Stimulated activated CD4-positive, alpha-beta T cell treated with anti-CD3 and anti-CD28 coated beads, TNF-alpha, amount 100 ng/mL, for 1 hour (primary cell): ENCODE results near the gene CNTNAP2.

ENCODE experiments used
- DNase-seq, 3 donors: peaks; one replicate each; pipeline ENCODE4 v3.0.0-alpha.2; 2020; ENCODE audit warnings: low read depth in 3 of 3, low spot score in 1 of 3

CNTNAP2 gene

DNA sequence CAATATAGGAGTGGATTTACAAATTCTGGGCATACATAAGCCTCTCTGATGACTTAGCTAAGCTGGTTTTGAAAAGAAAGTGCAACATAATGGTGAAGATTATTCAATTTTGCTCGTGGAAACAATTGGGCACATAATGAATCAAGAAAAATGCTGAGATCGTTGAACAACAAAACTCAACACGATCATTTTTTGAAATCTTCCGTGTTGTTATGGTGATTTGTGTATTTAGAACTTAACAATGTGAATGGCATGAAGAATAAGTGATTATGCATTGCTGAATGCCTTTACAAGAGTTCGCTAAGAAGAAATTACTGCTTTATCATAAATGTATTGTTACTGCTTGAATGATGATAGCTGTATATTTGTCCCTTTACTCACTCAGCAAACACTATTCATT lies 875.0 kb downstream of the CNTNAP2 start:
- DNase-seq = no peak

DNA sequence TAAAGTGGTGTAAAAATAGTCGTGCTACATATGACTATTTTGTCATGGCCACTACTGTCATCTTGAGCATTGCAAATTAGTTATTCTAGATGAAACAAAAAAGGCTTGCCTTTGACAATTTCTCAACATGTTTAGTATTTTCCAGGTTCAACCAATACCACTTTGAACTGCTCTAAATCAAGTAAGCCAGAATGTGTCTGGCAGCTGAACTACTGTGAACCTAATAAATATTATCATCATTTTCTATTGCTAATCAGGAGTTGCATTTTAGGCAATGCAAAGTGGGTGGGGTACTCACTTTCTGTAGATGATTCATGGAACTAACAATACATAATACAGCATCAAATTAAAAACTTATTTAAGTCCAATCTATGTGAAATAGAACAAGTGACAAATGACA lies 877.2 kb downstream of the CNTNAP2 start:
- no peak for DNase-seq

DNA sequence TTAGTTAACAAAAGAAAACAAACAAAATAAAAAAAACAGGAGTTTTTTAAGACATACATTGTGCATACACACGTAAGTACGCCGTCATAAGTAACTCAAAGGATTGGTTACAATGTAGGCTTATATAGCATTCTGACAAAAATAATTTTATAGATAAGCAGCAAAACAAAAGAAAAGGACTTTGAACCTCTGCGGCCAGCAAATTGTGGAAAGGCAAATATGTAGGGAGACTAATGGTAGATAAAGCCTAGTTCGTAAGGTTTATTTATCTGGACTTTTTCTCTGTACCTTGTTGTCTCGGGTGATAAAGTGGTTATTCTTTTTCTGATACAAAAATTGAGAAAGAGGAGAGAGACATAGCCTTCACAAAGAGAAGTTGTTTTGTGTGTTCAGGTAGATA lies 891.9 kb downstream of the CNTNAP2 start:
- DNase-seq = no peak

DNA sequence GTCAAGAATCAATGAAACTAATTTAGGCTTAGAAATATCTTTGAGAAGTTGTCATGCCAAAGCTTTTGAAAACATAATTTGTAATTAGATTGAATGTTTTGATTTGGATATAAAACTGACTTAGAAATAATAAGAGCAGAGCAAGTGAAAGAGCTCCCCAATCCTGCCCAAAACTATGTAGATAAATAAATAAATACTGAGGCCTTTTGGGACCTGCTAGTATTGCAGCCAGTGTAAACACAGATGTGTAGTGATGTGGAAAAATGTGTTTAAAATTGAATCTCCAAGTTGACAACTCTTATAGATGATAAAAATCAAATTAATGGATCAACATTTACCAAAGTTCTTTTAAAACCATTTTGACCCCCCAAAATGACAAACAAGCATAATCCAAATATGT lies 896.1 kb downstream of the CNTNAP2 start:
- DNase-seq = no peak

DNA sequence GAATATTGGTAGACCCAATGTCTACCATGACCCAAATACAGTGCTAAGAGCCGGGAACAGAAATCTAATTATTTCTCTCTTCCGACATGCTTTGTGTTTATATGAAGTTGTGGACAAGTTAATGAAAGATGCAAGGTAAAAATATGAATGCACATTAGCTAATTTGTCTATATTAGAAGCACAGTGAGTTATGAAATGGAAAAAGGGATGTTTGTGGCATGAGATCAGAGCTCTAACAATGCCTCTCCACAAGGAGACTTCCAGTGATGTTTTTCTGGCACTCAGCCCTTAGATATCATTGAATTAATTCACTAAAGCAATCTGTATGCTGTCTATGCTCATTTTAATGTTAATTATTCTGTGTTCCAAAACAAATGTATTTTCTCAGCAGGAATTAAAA lies 897.2 kb downstream of the CNTNAP2 start:
- no peak for DNase-seq

DNA sequence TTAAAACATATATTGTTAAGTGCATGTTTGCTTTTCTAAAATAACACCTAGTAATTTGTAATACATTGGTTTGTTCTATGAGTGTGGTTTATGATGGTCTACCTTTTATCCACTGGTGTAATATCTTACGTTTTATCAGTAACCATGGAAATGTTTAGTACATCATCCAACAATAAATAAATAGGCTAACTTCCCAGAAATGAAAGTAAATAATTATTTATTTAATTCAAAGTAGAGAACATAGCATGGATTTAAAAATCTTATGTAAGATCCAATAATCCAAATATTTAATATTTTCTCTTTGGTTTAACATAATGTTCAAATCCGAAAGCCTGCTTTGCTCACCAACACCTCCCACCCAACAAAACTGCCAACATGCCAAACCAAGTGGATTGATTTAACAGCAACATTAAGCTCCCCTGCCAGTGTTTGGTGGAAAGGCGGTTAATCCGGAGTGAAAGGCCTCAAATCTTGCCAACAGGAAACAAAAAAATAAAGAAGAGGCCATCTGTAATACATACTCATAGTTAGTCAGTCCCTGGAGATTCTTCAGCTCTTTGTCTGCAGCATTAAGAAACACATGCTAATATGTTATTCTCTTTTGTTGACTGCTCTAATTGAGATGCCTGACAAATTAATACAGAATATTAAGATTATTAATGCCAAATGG lies 897.8 kb downstream of the CNTNAP2 start:
- DNase-seq = no peak

DNA sequence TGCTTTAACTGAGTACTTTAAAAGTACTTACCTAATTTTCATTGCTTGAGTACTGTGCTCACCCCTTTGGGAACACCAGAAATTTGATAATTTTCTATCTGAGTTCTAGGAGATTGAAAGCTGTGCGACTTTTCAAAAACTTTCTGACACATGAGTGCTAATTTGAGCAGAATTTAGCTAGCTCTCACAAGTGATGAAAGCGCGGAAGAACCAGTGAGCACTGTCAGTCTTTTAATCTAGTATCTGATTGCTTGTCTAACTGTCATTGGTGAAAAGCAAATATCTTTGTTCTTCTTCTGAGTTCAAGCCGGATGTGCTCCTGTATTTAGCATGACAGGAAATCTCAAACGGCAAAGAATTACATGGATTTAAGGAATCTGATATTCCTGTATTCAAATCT lies 899.4 kb downstream of the CNTNAP2 start:
- no peak for DNase-seq

DNA sequence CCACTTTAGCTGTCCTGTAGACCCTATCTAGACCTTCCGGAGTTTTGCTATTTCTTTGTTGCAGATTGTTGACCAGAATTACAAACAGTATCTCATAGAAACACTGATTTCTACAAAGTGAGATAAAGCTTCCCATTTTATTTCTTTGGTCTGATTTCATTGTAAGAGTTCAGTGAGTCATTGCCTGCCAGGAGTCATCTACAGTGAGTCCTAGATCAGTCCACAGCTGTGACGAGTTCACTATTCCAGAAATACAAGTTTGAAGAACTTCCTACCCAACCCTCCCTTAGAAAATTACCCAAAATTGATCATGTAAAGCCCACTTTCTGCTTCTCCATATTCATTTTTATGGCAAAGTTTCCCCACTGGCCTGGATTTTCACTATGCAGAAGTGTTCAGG lies 905.5 kb downstream of the CNTNAP2 start:
- no peak for DNase-seq

DNA sequence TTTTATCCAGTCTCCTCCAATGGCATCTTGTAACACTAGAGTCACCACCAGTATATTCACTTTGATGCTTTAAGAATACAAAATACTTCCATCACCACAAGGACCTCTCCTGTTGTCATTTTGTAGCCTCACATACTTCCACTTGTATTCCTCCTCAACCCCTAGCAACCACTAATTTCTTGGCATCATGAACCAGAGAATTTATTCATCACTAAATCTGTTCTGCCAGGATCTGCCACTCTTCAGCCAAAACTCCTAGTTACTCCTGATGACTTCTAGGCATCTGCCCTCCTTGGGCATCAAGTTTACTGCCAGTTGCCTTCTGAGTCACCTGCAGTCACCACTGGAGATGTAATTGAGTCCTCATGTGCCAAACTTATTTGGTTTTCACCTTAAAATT lies 906.8 kb downstream of the CNTNAP2 start:
- no peak for DNase-seq

DNA sequence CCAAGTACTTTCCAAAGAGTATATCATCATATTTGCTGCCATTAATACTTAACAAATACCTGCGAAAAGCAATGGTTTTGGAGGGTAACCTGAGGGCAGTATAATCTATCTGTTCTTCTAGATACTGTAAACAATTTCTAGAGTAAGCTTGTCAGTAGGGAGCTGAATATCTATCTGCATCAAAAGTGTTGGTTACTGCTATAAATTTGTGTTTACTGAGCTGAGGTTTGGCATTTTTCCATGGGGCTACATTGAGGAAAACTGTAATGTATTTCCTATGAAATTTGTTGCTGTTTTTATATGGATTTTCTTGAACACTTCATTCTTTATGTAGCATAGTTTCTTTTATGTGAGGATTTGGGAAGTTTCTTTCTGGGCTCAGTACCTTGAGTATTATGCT lies 913.4 kb downstream of the CNTNAP2 start:
- no peak for DNase-seq

DNA sequence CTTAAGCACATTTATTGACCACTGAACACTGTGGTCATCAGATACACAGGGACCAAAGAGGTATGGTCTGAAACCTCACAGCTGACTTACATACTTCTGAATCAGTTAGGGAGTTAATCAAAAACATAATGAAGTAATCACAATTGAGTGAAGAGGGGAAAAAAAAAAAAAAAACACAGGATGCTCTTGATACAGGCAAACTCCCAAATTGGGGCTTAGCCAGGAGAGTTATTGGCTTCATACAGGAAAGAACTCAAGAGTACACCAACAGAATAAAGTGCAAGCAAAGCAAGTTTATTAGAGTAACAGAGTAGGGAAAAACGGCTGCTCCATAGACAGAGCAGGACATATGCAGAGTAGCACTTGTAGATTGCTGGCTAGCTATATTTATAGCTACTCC lies 917.0 kb downstream of the CNTNAP2 start:
- DNase-seq = no peak

DNA sequence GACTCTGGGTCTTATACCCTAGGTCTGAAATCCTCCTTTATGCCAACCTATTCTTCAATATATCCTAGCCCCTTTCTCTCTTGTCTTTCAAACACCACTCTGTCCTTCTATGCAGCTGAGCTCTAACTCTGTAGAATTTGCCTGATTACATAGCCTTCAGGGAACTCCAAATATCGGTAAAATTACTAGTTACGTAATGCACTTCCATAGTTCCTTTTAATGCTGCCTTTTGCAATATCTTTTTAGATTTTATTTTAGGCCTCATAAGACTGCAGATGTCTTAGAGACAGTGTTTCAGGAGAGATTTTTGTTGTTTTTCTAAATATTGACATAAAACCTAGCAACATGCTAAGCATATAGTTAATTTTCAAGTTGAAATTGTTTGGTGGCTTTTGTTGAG lies 924.8 kb downstream of the CNTNAP2 start:
- no peak for DNase-seq

DNA sequence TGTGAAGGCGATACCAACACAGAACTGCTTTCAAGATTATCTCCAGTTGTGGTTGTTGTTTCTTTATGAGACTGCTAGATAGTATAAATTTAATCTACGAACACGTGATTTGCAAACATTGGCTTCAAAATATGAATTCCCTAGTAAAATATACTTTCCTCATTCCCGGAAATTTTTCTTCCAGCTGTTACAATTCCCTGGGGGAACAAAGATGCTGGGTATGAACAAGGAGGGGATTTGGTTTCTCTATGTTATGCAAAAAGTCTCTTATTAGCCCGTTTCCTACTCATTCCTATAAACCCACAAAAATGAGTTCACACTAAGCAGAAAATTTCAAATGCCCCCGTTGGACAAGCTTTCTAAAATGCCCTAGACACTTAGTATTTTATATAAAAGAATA lies 928.3 kb downstream of the CNTNAP2 start:
- DNase-seq = no peak

DNA sequence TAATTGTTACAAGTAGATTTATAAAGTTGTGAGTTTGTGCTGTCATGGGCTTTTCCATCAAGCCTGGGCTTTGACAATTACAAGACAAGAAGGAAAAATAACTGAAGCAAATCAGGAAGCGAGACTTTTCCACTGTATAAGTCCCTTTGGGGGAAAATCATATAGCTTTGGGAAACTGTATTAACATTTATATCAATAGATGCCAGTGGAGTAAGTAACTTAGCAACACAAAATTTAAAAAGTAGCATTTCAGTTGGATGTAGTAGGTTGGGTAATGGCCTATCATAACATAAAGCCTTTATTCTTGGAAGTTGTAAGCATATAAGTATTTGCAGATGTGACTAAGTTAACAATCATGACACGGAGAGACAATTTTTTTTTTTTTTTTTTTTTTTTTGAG lies 931.1 kb downstream of the CNTNAP2 start:
- DNase-seq = no peak

DNA sequence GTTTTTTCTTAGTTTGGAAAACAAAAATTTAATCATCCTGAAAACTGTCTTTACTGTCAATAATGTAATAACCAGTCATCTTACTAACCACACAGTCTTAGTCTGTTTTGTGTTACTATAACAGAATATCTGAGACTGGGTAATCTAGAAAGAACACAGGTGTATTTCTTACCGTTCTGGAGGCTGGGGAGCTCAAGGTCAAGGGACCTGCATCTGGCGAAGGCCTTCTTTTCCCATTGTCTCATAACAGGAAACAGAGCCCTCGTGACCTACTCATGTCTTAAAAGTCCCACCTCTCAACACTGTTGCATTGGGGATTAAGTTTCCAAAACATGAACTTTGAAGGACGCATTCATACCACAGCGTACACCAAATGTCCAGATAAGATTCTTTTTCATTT lies 932.3 kb downstream of the CNTNAP2 start:
- DNase-seq = no peak

DNA sequence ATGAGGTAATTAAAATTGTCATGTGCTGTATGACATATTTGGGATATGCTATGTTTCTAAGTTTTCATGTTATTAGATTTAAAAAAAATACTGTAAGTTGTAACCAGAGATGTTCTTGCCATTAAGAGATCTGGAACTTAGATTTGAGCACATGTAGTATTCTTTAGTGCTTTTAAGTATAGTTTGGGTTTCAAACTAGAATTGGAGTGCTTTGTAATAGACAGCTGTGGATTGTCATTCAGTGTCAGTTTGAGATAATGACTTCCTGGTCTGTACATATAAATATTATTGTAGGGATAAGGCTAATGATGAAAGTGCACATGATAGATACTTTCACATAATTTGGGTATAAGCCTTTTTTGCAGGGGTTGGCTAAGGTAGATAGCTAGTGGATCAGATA lies 936.2 kb downstream of the CNTNAP2 start:
- DNase-seq = no peak

DNA sequence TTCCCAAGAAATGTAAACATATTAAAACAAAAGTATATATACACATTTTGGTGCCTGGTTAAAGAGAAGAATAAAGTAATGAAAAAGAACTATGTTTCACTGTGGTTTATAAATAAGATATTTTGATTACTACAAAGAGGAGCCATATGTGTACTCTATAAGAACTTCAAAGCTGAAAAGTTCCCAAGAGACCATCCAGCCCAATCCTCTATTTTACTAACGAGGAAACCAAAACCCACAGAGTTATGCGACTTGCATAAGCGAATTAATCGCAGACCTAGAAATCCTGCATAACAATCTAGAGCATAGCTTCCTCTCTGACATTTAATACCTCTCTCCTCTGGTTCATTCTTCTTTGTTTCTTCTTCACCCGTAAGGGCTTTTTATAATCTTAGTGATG lies 937.1 kb downstream of the CNTNAP2 start:
- no peak for DNase-seq

DNA sequence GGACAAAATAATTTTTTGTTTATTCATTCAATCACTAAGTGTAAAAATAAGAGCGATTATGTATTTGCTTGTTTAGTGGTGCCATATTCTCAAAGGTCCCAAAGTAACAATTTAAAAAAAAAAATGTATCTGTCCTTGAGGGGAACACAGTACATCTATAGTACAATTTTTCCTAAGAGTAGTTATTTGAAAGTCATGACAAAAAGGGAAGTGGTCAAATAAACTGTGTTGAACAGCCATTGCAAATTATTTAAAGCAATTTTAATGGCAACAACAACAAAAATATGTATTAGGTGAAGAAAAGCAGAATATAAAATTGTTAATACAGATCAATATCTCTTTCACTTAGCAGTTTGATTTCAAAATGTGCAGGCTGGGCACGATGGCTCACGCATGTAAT lies 943.5 kb downstream of the CNTNAP2 start:
- no peak for DNase-seq

DNA sequence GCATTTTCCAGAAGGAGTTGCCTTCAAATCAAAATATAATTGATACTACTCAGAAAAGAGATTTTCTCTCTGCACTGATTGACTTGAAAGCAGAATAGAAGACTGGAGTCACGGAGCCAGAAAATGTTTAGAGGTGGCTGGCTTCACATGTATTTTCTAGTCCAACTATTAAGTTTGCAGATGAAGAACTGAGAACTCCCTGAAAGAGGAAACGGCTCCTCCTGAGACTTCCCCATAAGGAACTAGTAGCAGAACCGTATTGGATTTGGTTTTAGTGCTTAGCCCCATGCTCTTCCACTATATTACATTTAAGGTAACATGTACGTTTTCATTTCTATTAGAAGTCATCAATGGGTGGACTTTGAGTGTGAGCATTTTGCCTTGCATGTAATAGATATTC lies 946.3 kb downstream of the CNTNAP2 start:
- no peak for DNase-seq

DNA sequence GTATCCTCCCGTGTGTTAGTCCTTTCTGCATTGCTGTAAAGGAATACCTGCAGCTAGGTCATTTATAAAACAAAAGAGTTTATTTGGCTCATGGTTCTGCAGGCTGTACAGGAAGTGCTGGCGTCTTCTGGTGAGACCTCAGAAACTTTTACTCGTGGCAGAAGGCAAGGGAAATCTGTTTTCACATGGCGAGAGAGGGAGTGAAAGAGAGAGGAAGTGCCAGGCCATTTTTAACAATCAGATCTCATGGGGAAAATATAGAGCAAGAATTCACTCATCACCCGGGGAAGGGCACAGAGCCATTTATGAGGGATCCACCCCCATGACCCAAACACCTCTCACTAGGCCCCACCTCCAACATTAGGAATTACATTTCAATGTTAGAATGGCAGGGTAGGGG lies 952.2 kb downstream of the CNTNAP2 start:
- DNase-seq = no peak

DNA sequence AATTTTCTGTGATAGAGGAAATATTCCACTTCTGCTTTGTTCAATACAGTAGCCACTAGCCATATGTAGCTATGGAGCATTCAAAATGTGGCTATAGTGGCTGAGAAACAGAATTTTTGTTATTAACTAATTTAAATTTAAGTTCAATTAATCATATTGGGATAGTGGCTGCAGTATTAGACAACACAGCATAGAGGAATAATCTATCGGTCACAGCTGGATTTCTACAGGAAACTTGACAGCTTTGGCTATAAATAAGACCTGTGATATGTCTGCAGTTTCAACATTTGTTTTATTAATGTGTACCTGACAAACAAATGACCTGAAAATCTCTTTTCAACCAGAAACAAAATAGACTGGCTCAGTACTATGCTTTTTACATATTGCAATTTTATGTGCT lies 953.2 kb downstream of the CNTNAP2 start:
- no peak for DNase-seq

DNA sequence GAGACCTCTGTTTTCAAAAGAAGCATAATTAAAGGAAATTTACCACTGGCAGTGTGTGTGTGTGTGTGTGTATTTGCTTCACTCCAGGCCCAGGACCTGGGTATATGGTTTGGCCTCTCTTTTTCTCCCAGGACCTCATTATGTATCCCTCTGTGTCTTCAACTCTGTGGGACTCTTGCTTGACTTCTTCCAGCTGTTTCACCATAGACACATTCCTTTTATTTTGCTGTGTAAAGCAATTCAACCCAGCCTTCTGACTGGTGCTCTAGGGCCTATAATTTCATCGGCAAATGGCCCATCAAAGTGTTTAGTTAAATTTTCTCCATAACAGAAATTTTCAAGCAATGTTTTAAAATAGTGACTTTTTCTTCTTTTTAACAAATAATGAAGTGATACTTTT lies 954.3 kb downstream of the CNTNAP2 start:
- DNase-seq = no peak

DNA sequence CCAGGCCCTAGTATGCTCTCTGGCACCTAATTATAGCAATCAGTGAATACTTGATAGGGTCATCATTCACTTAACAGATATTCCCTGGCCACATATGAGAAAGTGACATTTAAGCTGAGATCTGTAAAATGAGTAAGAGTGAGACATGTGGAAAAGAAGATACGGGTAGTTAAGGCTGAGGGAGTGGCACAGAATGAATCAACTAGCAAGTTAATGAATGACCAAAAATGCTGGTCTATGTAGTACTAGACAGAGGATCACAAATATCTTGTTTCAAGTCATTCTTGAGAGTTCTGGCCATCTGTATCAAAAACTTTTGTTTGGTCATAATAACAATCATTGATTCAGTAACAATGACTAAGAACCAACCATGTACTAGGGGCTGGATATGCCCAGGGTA lies 954.9 kb downstream of the CNTNAP2 start:
- no peak for DNase-seq

DNA sequence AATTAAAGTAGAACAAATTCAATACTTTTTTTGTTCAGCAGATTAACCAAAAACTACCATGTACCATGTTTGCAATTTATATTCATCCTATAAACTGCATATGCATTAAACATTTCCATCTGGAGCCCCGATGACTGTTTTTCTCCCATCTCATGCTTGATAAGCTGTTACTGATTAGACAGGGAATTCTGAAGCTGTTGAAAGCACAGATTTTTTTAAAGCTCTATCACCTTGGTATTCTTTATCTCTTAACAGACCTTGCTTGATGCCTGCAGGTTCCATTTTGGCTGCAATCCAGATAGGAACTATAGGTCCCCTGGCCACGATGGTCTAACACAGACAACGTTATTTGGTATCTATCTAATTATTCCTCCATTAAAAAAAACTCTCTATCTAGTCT lies 961.7 kb downstream of the CNTNAP2 start:
- DNase-seq = no peak
